GM12878 (cell line): ENCODE data around the gene AIF1. TPM values are rescaled to one million over a fixed set of nuclear protein-coding genes. Genes with fewer than 3 reads are reported as not detected.

Experiments
- ATAC-seq: fragments of 200-7000 bp; cut with Tn5 transposase; 3 replicates; pipeline ENCODE4 v1.9.1; 2020; ENCODE audit warnings: mild to moderate bottlenecking, moderate library complexity
- BruUV-seq: library from RNA; stranded (reverse); fragments of 400-500 nt; replicated peaks from 2 replicates; lab custom pipeline; 2021; lab: Mats Ljungman, UMichigan
- CTCF ChIA-PET: fragments of 300-600 bp; sonication (Branson Sonifier 250); formaldehyde crosslinking; extraction: SDS; loops from one replicate; lab custom pipeline; 2021; ENCODE audit warnings: inconsistent platforms; lab: Yijun Ruan, JAX
- POLR2A ChIA-PET: fragments of 350-600 bp; formaldehyde crosslinking; extraction: SDS; loops from one replicate; lab custom pipeline; 2021; ENCODE audit warnings: inconsistent platforms; lab: Charles Lee
- RAD21 ChIA-PET: fragments of 300-600 bp; sonication (Branson Sonifier 250); formaldehyde crosslinking; loops from one replicate; lab custom pipeline; 2023; ENCODE audit warnings: antibody characterized with exemption; ENCODE audit not compliant: unreplicated experiment; lab: Charles Lee
- SMC1A ChIA-PET: fragments of 300-600 bp; sonication (Branson Sonifier 250); formaldehyde crosslinking; loops from one replicate; lab custom pipeline; 2023; ENCODE audit not compliant: unreplicated experiment, uncharacterized antibody; lab: Charles Lee
- DNase-seq: peaks from one replicate; pipeline ENCODE4 v3.0.0-alpha.2; 2011; ENCODE audit warnings: low read depth, low spot score
- FAIRE-seq: peaks from 3 replicates; lab custom pipeline; 2011; peaks lifted over from hg19 to GRCh38; lab: Jason Lieb, UNC
- H2AFZ ChIP-seq: 2 replicates; pipeline ENCODE4 v1.6.0; 2011; ENCODE audit warnings: low read depth, low read length, control low read depth; ENCODE audit not compliant: control insufficient read depth
- H3K27ac ChIP-seq: 2 replicates; pipeline ENCODE4 v1.5.1; 2011; ENCODE audit warnings: control low read depth; ENCODE audit not compliant: control insufficient read depth, insufficient read depth
- H3K27me3 ChIP-seq, 2 experiments: replicated peaks in 1 of 2; 2 replicates each; pipeline versions ENCODE4 v1.6.0 to v1.6.1; 2011; ENCODE audit warnings: low read length in 1 of 2; ENCODE audit not compliant: control insufficient read depth in 2 of 2, insufficient read depth in 2 of 2
- H3K36me3 ChIP-seq, 2 experiments: 2 replicates each; pipeline ENCODE4 v1.5.1; 2011; ENCODE audit warnings: low read length in 1 of 2; ENCODE audit not compliant: control insufficient read depth in 2 of 2, insufficient read depth in 2 of 2
- H3K4me1 ChIP-seq: 2 replicates; pipeline ENCODE4 v1.6.1; 2011; ENCODE audit warnings: mild to moderate bottlenecking, low read length, moderate library complexity, mixed read lengths; ENCODE audit not compliant: control insufficient read depth, insufficient read depth
- H3K4me2 ChIP-seq: 2 replicates; pipeline ENCODE4 v1.6.0; 2011; ENCODE audit warnings: control low read depth; ENCODE audit not compliant: control insufficient read depth, insufficient read depth
- H3K4me3 ChIP-seq: fragments of 200-600 bp; sonication (generic); 2 replicates; pipeline ENCODE4 v1.5.1; 2016
- H3K79me2 ChIP-seq: 2 replicates; pipeline ENCODE4 v1.6.0; 2011; ENCODE audit warnings: low read length; ENCODE audit not compliant: control insufficient read depth, insufficient read depth
- H3K9ac ChIP-seq: 2 replicates; pipeline ENCODE4 v1.8.0; 2011; ENCODE audit warnings: low read length, control low read depth, mixed read lengths; ENCODE audit not compliant: control insufficient read depth, insufficient read depth
- H3K9me3 ChIP-seq: replicated peaks from 3 replicates; pipeline ENCODE4 v1.5.1; 2011; ENCODE audit warnings: mild to moderate bottlenecking, low read length; ENCODE audit not compliant: control insufficient read depth, insufficient read depth
- H4K20me1 ChIP-seq: 2 replicates; pipeline ENCODE4 v1.6.0; 2011; ENCODE audit not compliant: control insufficient read depth, insufficient read depth
- ATF7 ChIP-seq: fragments of 450-650 bp; IDR thresholded peaks from 2 replicates; pipeline ENCODE4 v1.6.1; 2016; ENCODE audit warnings: low read depth, mild to moderate bottlenecking
- ETV6 ChIP-seq, 2 experiments: fragments of 450-650 bp in 1 of 2; IDR thresholded peaks in 1 of 2; conservative IDR thresholded peaks in 1 of 2; 2 replicates each; pipeline ENCODE4 v1.6.1; 2014; ENCODE audit warnings: antibody characterized with exemption in 1 of 2, borderline replicate concordance in 1 of 2, low read depth in 1 of 2, mild to moderate bottlenecking in 1 of 2, moderate library complexity in 1 of 2
- GABPA ChIP-seq: IDR thresholded peaks from 2 replicates; pipeline ENCODE4 v1.6.1; 2014; ENCODE audit warnings: antibody characterized with exemption, low read depth, mild to moderate bottlenecking, inconsistent platforms
- MYC ChIP-seq: IDR thresholded peaks from 2 replicates; pipeline ENCODE4 v1.6.1; 2011; ENCODE audit warnings: mild to moderate bottlenecking, low read length, moderate library complexity, inconsistent platforms; ENCODE audit not compliant: insufficient read depth, insufficient replicate concordance, insufficient read length, severe bottlenecking
- RAD21 ChIP-seq: IDR thresholded peaks from 2 replicates; pipeline ENCODE4 v1.6.1; 2011; ENCODE audit warnings: mild to moderate bottlenecking, low read depth, low read length, moderate library complexity; ENCODE audit not compliant: insufficient read depth
- TARDBP ChIP-seq: IDR thresholded peaks from 2 replicates; pipeline ENCODE4 v1.6.1; 2016; ENCODE audit warnings: borderline replicate concordance
- TCF7 ChIP-seq: IDR thresholded peaks from 2 replicates; pipeline ENCODE4 v1.6.1; 2014; ENCODE audit warnings: antibody characterized with exemption, borderline replicate concordance
- WGBS: methylation state at CpG from one replicate; pipeline ENCODE4 v1.1.6; 2016; ENCODE audit warnings: low lambda C conversion rate; ENCODE audit not compliant: insufficient replicate concordance, insufficient coverage; ENCODE audit errors: missing lambda C conversion rate; 5-methylcytosine and 5-hydroxymethylcytosine counted together
- in situ Hi-C: fragments of 300-500 bp; cut with MboI; formaldehyde crosslinking; loops from 9 replicates; pipeline ENCODE4 v1.14.3; 2018; ENCODE audit warnings: mixed read lengths
- intact Hi-C: fragments of 100-400 bp; cut with micrococcal nuclease; formaldehyde crosslinking; loops from one replicate; pipeline ENCODE4 v1.14.2; 2022; ENCODE audit not compliant: unreplicated experiment
- polyA plus RNA-seq, 11 experiments: library from polyadenylated mRNA; depleted of rRNA in 4 of 11; unstranded in 6 of 11; stranded (reverse) in 5 of 11; fragments of >200 nt; fragmentation: Nextera tagmentation in 4 of 11; fragmentation: Illumina TruSeq in 1 of 11; extraction: Ambion mirVana in 4 of 11; extraction: Trizol in 1 of 11; gene quantifications; 1 replicate in 1 of 11; 2 replicates in 10 of 11; pipeline versions ENCODE4 v1.2.1 to v1.2.3, GENCODE V29; 2011 to 2016; ENCODE audit warnings: inconsistent platforms in 2 of 11, missing spikeins in 2 of 11, low read depth in 1 of 11
- total RNA-seq, 4 experiments: library from RNA; depleted of rRNA in 3 of 4; stranded (reverse); fragments of >200 nt in 3 of 4; fragmentation: Illumina TruSeq in 1 of 4; extraction: Trizol in 1 of 4; gene quantifications; 2 replicates each; pipeline versions ENCODE4 v1.2.1 to v1.2.3, GENCODE V29; 2013 to 2021
- TF ChIP-seq, protein P1 (sequence below): IDR thresholded peaks from 2 replicates; pipeline ENCODE4 v1.6.1; 2011; ENCODE audit warnings: low read depth, low read length, improper control_type of control experiment, borderline replicate concordance
- TF ChIP-seq, protein P2 (sequence below): IDR thresholded peaks from 2 replicates; pipeline ENCODE4 v1.6.1; 2011; ENCODE audit warnings: borderline replicate concordance, low read depth, mild to moderate bottlenecking, moderate library complexity, low read length; ENCODE audit not compliant: insufficient read depth, poor library complexity, severe bottlenecking
- TF ChIP-seq, protein P3 (sequence below): fragments of 150-350 bp; IDR thresholded peaks from 2 replicates; pipeline ENCODE4 v1.6.1; 2014; ENCODE audit warnings: mild to moderate bottlenecking, low read depth, low read length

The AIF1 gene
- total and polyA plus RNA-seq, 10 of the 15 experiments (the other 5 are each of a cell fraction or from before 2014, with no cell fraction given) = 1.9 to 256 (median 134) TPM

DNA sequence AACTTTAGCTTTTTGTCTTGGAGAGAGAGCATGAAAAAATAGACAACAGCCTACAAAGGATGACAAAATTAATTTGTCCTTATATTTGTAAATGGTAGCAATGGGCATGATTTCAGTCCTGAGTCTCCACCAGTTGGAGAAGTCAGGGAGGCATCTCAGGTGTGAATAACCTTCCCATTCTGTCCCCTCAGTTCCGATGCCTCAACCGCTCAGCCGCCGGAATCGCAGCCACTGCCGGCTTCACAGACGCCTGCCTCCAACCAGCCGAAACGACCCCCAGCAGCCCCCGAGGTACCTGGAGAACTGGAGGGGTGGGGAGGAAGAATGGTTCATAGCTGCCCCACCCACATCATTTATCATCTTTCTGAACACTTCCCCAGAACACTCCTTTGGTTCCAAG lies 9.0 kb downstream of the AIF1 start:
- ChIA-PET SMC1A (interaction anchor here (1.8 kb wide), 1 partner anchor 30 kb away, joined by 3 read pairs; no protein-coding TSS in a partner anchor), RAD21 (interaction anchor here (0.6 kb wide), 1 partner anchor 212 kb away, joined by 3 read pairs; no protein-coding TSS in a partner anchor), POLR2A (interaction anchor here (5.2 kb wide), 1 partner anchor 29 kb away, joined by 58 read pairs; the partner anchor contains the start of genes APOM and BAG6), CTCF (interaction anchor here (3.0 kb wide), 1 partner anchor 26 kb away, joined by 17 read pairs; no protein-coding TSS in a partner anchor)
- no peak for FAIRE-seq
- no peak for DNase-seq
- H3K27me3 ChIP-seq = no peaks in the 10 kb centered on the region
- no peak overlapping the region for H3K27ac ChIP-seq
- H3K4me1 ChIP-seq = peaks cover 2% of the 10 kb centered on the region
- no peak for TF ChIP-seq TCF7
- TF ChIP-seq MYC = no peak
- TF ChIP-seq ATF7 = no peak
- TF ChIP-seq, protein P1, sequence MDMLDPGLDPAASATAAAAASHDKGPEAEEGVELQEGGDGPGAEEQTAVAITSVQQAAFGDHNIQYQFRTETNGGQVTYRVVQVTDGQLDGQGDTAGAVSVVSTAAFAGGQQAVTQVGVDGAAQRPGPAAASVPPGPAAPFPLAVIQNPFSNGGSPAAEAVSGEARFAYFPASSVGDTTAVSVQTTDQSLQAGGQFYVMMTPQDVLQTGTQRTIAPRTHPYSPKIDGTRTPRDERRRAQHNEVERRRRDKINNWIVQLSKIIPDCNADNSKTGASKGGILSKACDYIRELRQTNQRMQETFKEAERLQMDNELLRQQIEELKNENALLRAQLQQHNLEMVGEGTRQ = no peak
- no peak for TF ChIP-seq TARDBP
- TF ChIP-seq ETV6 (conservative IDR thresholded peaks at IDR 0.05 in 1 of 2, IDR thresholded peaks at IDR 0.05 in 1 of 2; ENCODE audit: borderline replicate concordance in 1 of 2, low read depth in 1 of 2) = no peak
- TF ChIP-seq, protein P2, sequence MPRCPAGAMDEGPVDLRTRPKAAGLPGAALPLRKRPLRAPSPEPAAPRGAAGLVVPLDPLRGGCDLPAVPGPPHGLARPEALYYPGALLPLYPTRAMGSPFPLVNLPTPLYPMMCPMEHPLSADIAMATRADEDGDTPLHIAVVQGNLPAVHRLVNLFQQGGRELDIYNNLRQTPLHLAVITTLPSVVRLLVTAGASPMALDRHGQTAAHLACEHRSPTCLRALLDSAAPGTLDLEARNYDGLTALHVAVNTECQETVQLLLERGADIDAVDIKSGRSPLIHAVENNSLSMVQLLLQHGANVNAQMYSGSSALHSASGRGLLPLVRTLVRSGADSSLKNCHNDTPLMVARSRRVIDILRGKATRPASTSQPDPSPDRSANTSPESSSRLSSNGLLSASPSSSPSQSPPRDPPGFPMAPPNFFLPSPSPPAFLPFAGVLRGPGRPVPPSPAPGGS = no peak
- TF ChIP-seq RAD21 = no peak
- TF ChIP-seq, protein P3, sequence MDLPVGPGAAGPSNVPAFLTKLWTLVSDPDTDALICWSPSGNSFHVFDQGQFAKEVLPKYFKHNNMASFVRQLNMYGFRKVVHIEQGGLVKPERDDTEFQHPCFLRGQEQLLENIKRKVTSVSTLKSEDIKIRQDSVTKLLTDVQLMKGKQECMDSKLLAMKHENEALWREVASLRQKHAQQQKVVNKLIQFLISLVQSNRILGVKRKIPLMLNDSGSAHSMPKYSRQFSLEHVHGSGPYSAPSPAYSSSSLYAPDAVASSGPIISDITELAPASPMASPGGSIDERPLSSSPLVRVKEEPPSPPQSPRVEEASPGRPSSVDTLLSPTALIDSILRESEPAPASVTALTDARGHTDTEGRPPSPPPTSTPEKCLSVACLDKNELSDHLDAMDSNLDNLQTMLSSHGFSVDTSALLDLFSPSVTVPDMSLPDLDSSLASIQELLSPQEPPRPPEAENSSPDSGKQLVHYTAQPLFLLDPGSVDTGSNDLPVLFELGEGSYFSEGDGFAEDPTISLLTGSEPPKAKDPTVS = no peak
- TF ChIP-seq GABPA = no peak
- TF ChIP-seq, all 136 proteins: peak for 0
- no TSS peak for BruUV-seq
- in situ Hi-C loops (no loop called here), intact Hi-C loops (no loop called here)
- H3K79me2 ChIP-seq = peaks cover 39% of the 10 kb centered on the region
- H3K4me3 ChIP-seq = no peak overlapping the region
- H3K9ac ChIP-seq = no peak overlapping the region
- 99% methylated on average over 10 of the region's 10 CpGs for WGBS
- H3K9me3 ChIP-seq = no peaks in the 10 kb centered on the region
- no peak for ATAC-seq
- peaks cover 4% of the 10 kb centered on the region; the same call in 1 of the 2 replicates for H4K20me1 ChIP-seq
- no peak overlapping the region for H3K4me2 ChIP-seq
- H2AFZ ChIP-seq = no peak overlapping the region
- peaks cover 39 to 42% of the 10 kb centered on the region in 2 experiments for H3K36me3 ChIP-seq
